ENCODE results near the gene OSBP. TPM values are rescaled to one million over a fixed set of nuclear protein-coding genes. Genes with fewer than 3 reads are reported as not detected.

The OSBP gene
- total and polyA plus RNA-seq, 9 of the 15 experiments (the other 6 are each of a cell fraction or from before 2014, with no cell fraction given) = 11.7 to 49.0 (median 28.7) TPM

GRCh38 chr11:59560702-59561473 lies 54.7 kb downstream of the OSBP start (continued):
- TF ChIP-seq SFPQ (IDR thresholded peaks at IDR 0.05; ENCODE audit: low read depth, low read length) (no peak), ATF2 (CRISPR knock-in tag; IDR thresholded peaks at IDR 0.05) (no peak), DMBX1 (CRISPR knock-in tag; IDR thresholded peaks at IDR 0.05; ENCODE audit: borderline replicate concordance) (no peak), PRPF4 (IDR thresholded peaks at IDR 0.05; ENCODE audit: insufficient read depth, low read depth, low read length, poor library complexity, severe bottlenecking) (no peak), L3MBTL2 (IDR thresholded peaks at IDR 0.05) (peak; percentile 88), ZFP30 (CRISPR knock-in tag; IDR thresholded peaks at IDR 0.05; ENCODE audit: borderline replicate concordance) (no peak), ID3 (CRISPR knock-in tag; IDR thresholded peaks at IDR 0.05) (no peak), ID3 (tag; IDR thresholded peaks at IDR 0.05) (no peak), ETS2 (tag; IDR thresholded peaks at IDR 0.05; ENCODE audit: borderline replicate concordance, poor library complexity, severe bottlenecking) (no peak), HEY1 (CRISPR knock-in tag; IDR thresholded peaks at IDR 0.05; ENCODE audit: borderline replicate concordance) (no peak), ADNP (tag; IDR thresholded peaks at IDR 0.05) (0 out of 2 replicates have a peak, but pooled peaks have one; percentile 37), LARP7 (IDR thresholded peaks at IDR 0.05) (no peak), KDM4B (IDR thresholded peaks at IDR 0.05; ENCODE audit: borderline replicate concordance in 2 of 2, low read depth in 1 of 2) (no peak)

All from K562 (cell line).